ENCODE results near the gene CHST15.

Gene CHST15

DNA sequence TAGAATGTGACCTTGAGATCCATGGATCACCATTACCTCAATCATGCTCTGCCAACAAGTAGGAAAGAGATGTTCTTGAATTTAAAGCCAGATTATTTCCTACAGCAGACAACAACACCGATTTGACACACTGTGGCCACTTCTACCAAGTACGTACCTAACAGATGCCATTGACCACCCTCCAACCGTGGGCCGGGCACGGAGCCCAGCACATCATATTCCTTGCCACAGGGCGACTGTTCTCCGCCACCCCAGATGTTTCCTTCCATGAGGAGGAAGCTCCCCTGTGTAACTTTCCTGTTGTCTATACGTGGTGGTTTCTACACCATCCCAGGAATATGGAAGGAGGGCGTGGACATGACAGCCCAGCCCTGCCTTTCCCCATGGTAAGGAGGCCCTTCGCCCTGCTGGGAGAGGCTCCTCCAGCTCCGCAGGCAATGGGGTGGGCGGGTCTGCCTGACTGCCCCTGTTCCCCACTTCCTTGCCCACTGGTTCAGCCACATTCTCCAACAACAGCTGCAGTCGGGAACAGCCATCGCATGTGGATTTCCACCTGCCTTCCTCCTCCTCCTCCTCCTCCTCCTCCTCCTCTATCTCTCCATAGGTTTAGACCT is 7.2 kb downstream of the CHST15 start:
- no peaks in the 10 kb centered on the region for H3K9me3 ChIP-seq (replicated peaks; ENCODE audit: low read length)
- peaks cover 6% of the 10 kb centered on the region for H3K4me1 ChIP-seq (ENCODE audit: control insufficient read depth, insufficient read depth, low read length)
- H3K4me2 ChIP-seq (ENCODE audit: low read length): no peak overlapping the region
- H3K27me3 ChIP-seq (ENCODE audit: control insufficient read depth, insufficient read depth, low read length): peaks cover 9% of the 10 kb centered on the region
- no peak overlapping the region for H3K4me3 ChIP-seq (ENCODE audit: low read length)
- H3K9ac ChIP-seq (ENCODE audit: low read depth, low read length): no peak overlapping the region
- H3K36me3 ChIP-seq (ENCODE audit: insufficient read depth, low read length): no peaks in the 10 kb centered on the region

DNA sequence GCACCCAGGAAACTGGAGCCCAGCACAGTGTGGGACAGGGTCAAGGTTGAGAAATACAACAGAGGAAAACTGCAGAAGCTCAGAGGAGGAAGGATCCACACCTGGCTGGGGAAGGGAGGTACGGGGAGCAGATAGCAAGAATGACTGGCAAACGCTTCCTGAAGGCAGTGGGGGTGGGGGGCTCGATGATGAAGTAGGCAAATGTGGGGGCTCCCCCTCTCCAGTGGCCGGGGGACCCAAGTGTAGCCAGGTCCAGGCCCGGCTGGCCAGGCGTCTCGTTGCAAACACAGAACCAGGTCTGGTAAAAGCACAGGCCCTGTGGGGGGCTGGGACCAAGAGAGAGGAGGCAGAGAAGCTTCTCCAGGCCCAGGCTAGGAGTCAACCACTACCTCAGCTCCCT is 7.7 kb downstream of the CHST15 start:
- Histone ChIP-seq H3K36me3 (ENCODE audit: insufficient read depth, low read length) (no peaks in the 10 kb centered on the region), H3K4me2 (ENCODE audit: low read length) (no peak overlapping the region), H3K9me3 (replicated peaks; ENCODE audit: low read length) (no peaks in the 10 kb centered on the region), H3K4me3 (ENCODE audit: low read length) (no peak overlapping the region), H3K27me3 (ENCODE audit: control insufficient read depth, insufficient read depth, low read length) (peaks cover 4% of the 10 kb centered on the region), H3K9ac (ENCODE audit: low read depth, low read length) (no peak overlapping the region), H3K4me1 (ENCODE audit: control insufficient read depth, insufficient read depth, low read length) (peaks cover 6% of the 10 kb centered on the region)

DNA sequence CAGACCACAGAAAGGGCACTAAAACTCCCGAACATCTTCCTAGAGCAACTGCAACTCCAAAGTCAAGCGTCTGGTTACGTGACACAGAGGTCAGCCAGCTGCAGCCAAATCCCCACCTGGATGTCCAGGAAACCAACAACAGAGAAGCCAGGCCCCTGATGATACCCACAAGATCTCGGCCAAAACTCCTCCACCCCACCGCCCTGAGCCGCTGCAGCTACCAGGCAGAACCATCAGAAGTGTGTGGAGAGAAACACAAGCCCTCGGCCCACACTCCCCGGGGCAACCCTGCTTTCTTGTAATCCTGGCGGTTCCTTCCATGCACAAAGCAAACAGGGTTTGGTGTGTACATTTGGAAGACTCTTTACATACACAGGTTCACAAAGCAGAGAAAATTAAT is 8.7 kb downstream of the CHST15 start:
- no peak overlapping the region for H3K4me2 ChIP-seq (ENCODE audit: low read length)
- H3K27me3 ChIP-seq (ENCODE audit: control insufficient read depth, insufficient read depth, low read length): no peaks in the 10 kb centered on the region
- H3K36me3 ChIP-seq (ENCODE audit: insufficient read depth, low read length): no peaks in the 10 kb centered on the region
- peaks cover 6% of the 10 kb centered on the region for H3K4me1 ChIP-seq (ENCODE audit: control insufficient read depth, insufficient read depth, low read length)
- no peaks in the 10 kb centered on the region for H3K9me3 ChIP-seq (replicated peaks; ENCODE audit: low read length)
- H3K9ac ChIP-seq (ENCODE audit: low read depth, low read length): no peak overlapping the region
- H3K4me3 ChIP-seq (ENCODE audit: low read length): no peak overlapping the region

DNA sequence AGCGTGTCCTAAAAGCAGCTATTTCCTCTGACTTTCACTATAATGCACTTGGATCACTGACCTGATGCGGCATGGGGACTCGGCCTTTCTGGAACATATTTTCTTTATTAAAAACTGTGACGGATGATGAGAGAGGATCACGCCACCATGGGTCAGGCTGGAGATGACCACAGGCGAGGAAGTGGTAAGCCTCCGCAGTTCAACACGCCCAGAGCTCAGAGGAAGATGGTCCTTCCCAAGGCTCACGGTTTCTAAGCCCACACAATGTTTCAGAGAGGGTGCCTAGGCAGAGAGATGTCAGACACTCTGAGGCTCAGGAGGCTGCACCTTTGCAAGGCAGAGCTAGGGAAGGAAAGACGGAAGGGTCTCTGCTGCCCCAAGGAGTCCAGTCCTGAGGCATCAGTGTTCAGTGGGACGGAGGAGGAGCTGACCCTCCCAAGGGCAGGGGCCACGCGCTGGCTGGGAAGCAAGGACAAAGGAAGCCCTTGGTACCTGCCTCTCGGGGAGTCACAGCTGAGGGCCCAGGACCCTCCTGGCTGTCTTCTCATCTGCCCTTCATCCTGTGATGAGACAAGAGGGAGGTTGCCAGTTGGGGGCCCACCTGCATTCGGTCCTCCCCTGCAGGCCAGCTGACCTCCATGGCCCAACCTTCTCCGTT is 9.5 kb downstream of the CHST15 start:
- H3K4me1 ChIP-seq (ENCODE audit: control insufficient read depth, insufficient read depth, low read length): peaks cover 6% of the 10 kb centered on the region

DNA sequence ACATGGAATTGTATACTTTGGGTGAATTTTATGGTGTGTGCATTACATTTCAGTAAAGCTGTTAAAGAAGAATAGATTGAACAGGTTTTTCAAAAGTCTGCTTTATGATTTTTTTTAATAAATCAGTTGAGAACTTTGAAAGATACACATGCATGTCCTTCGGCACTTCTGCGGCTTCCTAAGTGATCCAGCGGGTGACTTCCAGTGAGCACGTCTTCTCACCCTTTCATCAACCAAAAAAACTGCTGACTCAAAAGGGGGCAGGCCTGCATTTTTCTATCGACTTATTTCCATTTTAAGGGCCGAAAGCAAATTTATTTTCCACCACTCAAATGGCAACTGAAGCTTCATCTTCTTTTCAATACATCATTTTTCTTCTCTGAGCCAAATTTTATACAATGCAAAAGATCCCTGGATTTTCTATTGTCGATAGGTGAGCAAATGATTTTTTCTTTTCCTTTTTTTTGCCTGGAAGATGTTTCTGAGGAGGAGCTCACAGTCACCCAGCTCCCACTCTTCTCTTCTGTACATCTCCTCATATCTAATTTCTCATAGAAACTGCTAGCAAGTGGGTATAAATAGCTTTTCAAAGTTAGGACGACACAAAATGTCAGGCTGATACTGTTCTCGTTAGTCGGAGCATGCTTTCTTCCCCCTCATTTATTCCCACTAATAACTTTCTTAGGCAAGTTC is 10.2 kb downstream of the CHST15 start:
- Histone ChIP-seq H3K4me3 (ENCODE audit: low read length) (no peak overlapping the region), H3K4me2 (ENCODE audit: low read length) (no peak overlapping the region), H3K27me3 (ENCODE audit: control insufficient read depth, insufficient read depth, low read length) (no peaks in the 10 kb centered on the region), H3K9ac (ENCODE audit: low read depth, low read length) (no peak overlapping the region), H3K9me3 (replicated peaks; ENCODE audit: low read length) (no peaks in the 10 kb centered on the region), H3K36me3 (ENCODE audit: insufficient read depth, low read length) (no peaks in the 10 kb centered on the region), H3K4me1 (ENCODE audit: control insufficient read depth, insufficient read depth, low read length) (peaks cover 6% of the 10 kb centered on the region)

More for the DNA sequence above, 9.5 kb downstream of the CHST15 start:
- no peaks in the 10 kb centered on the region for H3K9me3 ChIP-seq (replicated peaks; ENCODE audit: low read length)
- no peaks in the 10 kb centered on the region for H3K36me3 ChIP-seq (ENCODE audit: insufficient read depth, low read length)
- no peaks in the 10 kb centered on the region for H3K27me3 ChIP-seq (ENCODE audit: control insufficient read depth, insufficient read depth, low read length)
- no peak overlapping the region for H3K4me3 ChIP-seq (ENCODE audit: low read length)
- no peak overlapping the region for H3K9ac ChIP-seq (ENCODE audit: low read depth, low read length)
- H3K4me2 ChIP-seq (ENCODE audit: low read length): no peak overlapping the region

DNA sequence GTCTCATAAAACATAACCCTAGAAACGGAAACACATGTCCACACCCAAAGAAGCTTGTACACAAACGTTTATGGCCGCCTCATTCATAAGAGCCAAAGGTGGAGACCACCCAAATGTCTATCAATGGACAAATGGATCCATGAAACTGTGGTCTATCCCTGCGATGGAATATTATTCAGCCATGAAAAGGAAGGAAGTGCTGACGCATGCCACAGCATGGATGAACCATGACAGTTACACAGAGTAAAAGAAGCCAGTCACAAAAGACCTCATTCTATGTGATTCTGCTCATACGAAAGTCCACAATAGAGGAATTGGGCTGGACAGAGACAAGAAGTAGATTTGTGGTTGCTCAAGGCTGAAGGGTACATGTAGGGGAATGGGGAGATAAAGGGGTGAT is 10.8 kb downstream of the CHST15 start:
- Histone ChIP-seq H3K4me1 (ENCODE audit: control insufficient read depth, insufficient read depth, low read length) (no peaks in the 10 kb centered on the region), H3K4me3 (ENCODE audit: low read length) (no peak overlapping the region), H3K9me3 (replicated peaks; ENCODE audit: low read length) (no peaks in the 10 kb centered on the region), H3K9ac (ENCODE audit: low read depth, low read length) (no peak overlapping the region), H3K27me3 (ENCODE audit: control insufficient read depth, insufficient read depth, low read length) (peaks cover 3% of the 10 kb centered on the region), H3K4me2 (ENCODE audit: low read length) (no peak overlapping the region), H3K36me3 (ENCODE audit: insufficient read depth, low read length) (no peaks in the 10 kb centered on the region)

DNA sequence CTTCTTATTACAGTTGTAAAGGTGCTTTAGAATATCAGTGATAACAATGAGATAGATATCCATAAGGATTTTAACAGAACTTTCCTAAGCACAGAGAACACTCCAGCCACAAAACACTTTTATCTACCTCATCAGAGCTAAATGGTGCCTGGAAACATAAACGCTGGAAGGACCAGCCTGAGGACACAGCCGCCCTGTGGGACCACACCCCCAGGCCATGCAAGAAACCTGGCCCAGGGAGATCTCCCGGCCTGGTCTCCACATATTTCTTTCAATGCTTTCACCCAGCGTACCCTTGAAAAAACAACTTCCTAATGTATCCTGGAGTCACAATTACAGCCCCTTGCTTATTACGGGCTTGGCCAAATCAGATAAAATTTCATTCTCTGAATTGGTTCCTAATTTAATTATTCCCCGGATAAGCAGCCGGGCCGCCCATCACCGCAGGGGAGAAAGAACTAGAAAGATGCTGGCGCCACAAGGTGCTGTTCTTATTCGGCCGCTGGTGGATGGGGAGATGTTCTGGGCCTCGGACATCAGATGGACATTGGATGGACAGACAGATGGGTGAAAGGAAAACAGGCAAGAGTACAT is 11.8 kb downstream of the CHST15 start:
- Histone ChIP-seq H3K9ac (ENCODE audit: low read depth, low read length) (no peak overlapping the region), H3K27me3 (ENCODE audit: control insufficient read depth, insufficient read depth, low read length) (peaks cover 3% of the 10 kb centered on the region), H3K4me2 (ENCODE audit: low read length) (no peak overlapping the region), H3K36me3 (ENCODE audit: insufficient read depth, low read length) (no peaks in the 10 kb centered on the region), H3K4me1 (ENCODE audit: control insufficient read depth, insufficient read depth, low read length) (no peaks in the 10 kb centered on the region), H3K9me3 (replicated peaks; ENCODE audit: low read length) (no peaks in the 10 kb centered on the region), H3K4me3 (ENCODE audit: low read length) (no peak overlapping the region)

DNA sequence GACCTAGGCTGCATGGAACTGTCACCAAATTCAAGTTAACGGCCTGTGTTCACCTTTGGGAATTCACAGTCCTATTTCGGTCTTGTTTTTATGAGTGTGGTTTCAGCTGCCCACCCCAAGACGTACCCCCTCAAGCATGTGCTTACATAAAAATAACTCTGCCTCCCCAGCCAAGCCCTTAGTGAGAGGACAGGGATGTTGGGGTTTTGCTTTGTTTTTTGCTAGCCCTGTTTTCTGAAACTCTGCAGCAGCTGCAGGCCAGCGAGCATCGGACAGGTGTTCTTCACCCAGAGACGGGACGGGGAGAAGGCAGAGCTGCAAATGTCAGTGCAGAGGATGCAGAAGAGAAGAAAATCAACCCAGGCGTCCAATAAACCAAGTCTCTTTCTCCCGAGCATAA is 13.5 kb downstream of the CHST15 start:
- H3K4me1 ChIP-seq (ENCODE audit: control insufficient read depth, insufficient read depth, low read length): no peaks in the 10 kb centered on the region

DNA sequence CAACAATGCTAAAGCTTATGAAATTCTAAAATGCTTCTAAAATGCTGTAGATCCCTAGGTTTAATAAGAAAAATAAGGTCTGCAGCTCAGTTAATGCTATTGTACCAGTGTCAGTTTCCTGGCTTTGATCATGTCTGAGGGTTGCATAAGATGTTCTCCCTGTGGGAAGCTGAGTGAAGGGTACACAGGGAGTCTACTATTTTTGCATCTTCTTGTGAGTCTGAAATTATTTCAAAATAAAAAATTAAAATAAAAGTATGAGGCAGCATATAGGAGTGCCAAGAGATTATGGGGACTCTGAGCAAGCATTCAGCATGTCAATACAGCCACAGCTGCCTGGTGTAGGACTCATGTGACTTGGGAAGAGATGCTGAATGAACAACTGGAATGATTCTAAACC is 14.7 kb downstream of the CHST15 start:
- no peak overlapping the region for H3K4me2 ChIP-seq (ENCODE audit: low read length)
- no peaks in the 10 kb centered on the region for H3K36me3 ChIP-seq (ENCODE audit: insufficient read depth, low read length)
- no peaks in the 10 kb centered on the region for H3K9me3 ChIP-seq (replicated peaks; ENCODE audit: low read length)
- no peak overlapping the region for H3K4me3 ChIP-seq (ENCODE audit: low read length)
- no peaks in the 10 kb centered on the region for H3K4me1 ChIP-seq (ENCODE audit: control insufficient read depth, insufficient read depth, low read length)
- no peak overlapping the region for H3K9ac ChIP-seq (ENCODE audit: low read depth, low read length)
- H3K27me3 ChIP-seq (ENCODE audit: control insufficient read depth, insufficient read depth, low read length): peaks cover 3% of the 10 kb centered on the region

More for the DNA sequence above, 13.5 kb downstream of the CHST15 start:
- Histone ChIP-seq H3K4me2 (ENCODE audit: low read length) (no peak overlapping the region), H3K36me3 (ENCODE audit: insufficient read depth, low read length) (no peaks in the 10 kb centered on the region), H3K9me3 (replicated peaks; ENCODE audit: low read length) (no peaks in the 10 kb centered on the region), H3K9ac (ENCODE audit: low read depth, low read length) (no peak overlapping the region), H3K27me3 (ENCODE audit: control insufficient read depth, insufficient read depth, low read length) (peaks cover 3% of the 10 kb centered on the region), H3K4me3 (ENCODE audit: low read length) (no peak overlapping the region)

DNA sequence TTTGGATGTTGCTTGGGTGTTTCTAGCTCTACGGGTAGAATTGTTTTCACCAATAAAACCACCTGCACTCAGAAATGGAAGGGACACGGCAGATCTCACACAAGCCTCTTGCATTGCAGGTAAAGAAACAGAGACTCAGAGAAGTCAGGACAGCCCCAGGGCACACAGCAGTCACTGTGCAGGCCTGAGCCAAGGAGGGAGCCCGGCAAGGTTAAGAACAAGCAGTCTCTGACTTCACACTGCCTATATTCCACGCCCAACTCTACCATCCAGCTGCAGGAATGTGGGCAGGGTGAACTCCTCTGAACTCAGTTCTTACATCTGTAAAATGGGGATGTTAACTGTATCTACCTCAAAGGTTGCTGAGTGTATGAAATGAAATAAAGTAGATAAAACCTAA is 15.4 kb downstream of the CHST15 start:
- H3K36me3 ChIP-seq (ENCODE audit: insufficient read depth, low read length): no peaks in the 10 kb centered on the region
- peaks cover 3% of the 10 kb centered on the region for H3K27me3 ChIP-seq (ENCODE audit: control insufficient read depth, insufficient read depth, low read length)
- no peak overlapping the region for H3K9ac ChIP-seq (ENCODE audit: low read depth, low read length)

DNA sequence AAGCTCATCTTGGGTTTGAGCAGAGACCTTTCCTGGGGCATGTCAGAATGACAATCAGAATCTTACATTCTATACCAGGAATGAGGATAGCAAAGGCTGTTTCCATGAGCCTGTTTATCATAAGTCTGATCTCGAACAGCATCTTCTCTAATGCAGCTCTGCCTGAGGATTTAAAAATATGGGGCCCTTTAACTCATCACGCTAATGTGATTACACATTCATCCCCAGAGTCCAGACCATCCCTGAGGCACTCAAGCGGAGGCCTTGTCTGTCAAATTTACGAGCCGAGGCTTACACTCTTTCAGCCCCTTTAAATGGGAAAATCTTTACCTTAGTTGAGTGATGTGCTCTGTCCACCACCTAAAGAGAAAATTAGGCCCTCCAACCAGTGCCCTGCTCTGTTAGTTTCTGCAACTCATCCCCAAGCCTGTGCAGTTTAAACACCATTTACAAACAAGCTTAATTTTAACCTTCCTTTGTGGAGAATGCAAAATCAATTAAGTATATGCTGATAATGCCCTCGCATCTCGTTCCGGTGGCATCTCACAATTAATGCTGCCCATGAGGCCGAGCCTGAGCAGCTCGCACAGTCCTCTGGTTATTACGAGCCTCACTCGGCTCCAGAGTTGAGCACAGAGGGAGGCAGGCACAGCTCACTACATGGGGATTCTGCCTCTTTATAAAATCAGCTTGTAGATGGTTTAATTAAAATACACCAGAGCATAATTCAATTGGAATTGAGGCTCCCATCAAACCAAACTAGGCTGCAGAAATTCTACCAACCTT is 16.0 kb downstream of the CHST15 start:
- no peaks in the 10 kb centered on the region for H3K9me3 ChIP-seq (replicated peaks; ENCODE audit: low read length)
- peaks cover 3% of the 10 kb centered on the region for H3K27me3 ChIP-seq (ENCODE audit: control insufficient read depth, insufficient read depth, low read length)
- no peak overlapping the region for H3K4me3 ChIP-seq (ENCODE audit: low read length)
- no peaks in the 10 kb centered on the region for H3K4me1 ChIP-seq (ENCODE audit: control insufficient read depth, insufficient read depth, low read length)
- H3K4me2 ChIP-seq (ENCODE audit: low read length): no peak overlapping the region
- no peaks in the 10 kb centered on the region for H3K36me3 ChIP-seq (ENCODE audit: insufficient read depth, low read length)
- no peak overlapping the region for H3K9ac ChIP-seq (ENCODE audit: low read depth, low read length)

More for the DNA sequence above, 15.4 kb downstream of the CHST15 start:
- Histone ChIP-seq H3K4me3 (ENCODE audit: low read length) (no peak overlapping the region), H3K4me2 (ENCODE audit: low read length) (no peak overlapping the region), H3K4me1 (ENCODE audit: control insufficient read depth, insufficient read depth, low read length) (no peaks in the 10 kb centered on the region), H3K9me3 (replicated peaks; ENCODE audit: low read length) (no peaks in the 10 kb centered on the region)

All from skeletal muscle satellite cell (primary cell).